Activated naive CD8-positive, alpha-beta T cell (primary cell): ENCODE results near the gene DNMT3B.

Source experiments
- H3K27ac Mint-ChIP-seq: one replicate; pipeline ENCODE4 v1.8.0; 2021; ENCODE audit warnings: mixed read lengths
- H3K27me3 Mint-ChIP-seq: one replicate; pipeline ENCODE4 v1.8.0; 2021; ENCODE audit warnings: mixed read lengths
- H3K36me3 Mint-ChIP-seq: one replicate; pipeline ENCODE4 v1.8.0; 2021; ENCODE audit warnings: mixed read lengths
- H3K4me1 Mint-ChIP-seq: one replicate; pipeline ENCODE4 v1.8.0; 2021; ENCODE audit warnings: low read depth, mixed read lengths
- H3K4me3 Mint-ChIP-seq: one replicate; pipeline ENCODE4 v1.8.0; 2021; ENCODE audit warnings: mild to moderate bottlenecking, mixed read lengths
- H3K9me3 Mint-ChIP-seq: one replicate; pipeline ENCODE4 v1.8.0; 2021; ENCODE audit warnings: low read depth, mixed read lengths

The DNMT3B gene

DNA sequence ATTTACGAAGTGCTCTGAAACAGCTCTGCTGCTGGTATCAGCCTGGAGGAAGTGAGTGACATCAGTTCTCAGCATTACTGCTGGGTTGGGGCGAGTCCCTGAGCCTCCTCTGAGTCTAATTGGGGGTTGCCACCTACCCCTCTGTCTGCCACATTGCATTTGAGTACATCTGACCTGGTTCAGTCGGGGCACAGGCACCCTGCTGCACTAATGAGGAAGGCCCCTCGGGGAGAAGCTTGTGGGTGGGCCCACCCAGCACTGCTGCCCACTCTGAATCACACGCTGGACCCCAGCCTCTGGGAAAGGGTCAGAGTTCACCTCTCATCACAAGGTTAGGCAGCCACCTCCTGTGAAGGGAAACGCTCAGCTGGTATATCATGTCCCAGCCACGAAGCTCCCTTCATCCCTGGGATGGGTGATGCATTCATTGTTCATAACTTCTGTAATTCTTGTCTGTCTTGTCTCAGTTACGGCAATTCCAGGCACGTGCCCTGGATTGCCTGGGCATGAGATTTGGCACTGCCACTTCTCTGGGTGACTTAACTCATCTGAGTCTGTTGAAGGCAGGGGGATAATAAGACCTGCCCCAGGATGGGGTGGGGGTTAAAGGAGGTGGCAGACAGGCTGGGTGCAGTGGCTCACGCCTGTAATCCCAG, 13.3 kb downstream of the DNMT3B start:
- Mint-ChIP-seq H3K4me1 (peaks cover 48% of the 10 kb centered on the region), H3K27me3 (no peaks in the 10 kb centered on the region), H3K27ac (no peak overlapping the region), H3K36me3 (no peaks in the 10 kb centered on the region), H3K4me3 (no peak overlapping the region), H3K9me3 (no peaks in the 10 kb centered on the region)

DNA sequence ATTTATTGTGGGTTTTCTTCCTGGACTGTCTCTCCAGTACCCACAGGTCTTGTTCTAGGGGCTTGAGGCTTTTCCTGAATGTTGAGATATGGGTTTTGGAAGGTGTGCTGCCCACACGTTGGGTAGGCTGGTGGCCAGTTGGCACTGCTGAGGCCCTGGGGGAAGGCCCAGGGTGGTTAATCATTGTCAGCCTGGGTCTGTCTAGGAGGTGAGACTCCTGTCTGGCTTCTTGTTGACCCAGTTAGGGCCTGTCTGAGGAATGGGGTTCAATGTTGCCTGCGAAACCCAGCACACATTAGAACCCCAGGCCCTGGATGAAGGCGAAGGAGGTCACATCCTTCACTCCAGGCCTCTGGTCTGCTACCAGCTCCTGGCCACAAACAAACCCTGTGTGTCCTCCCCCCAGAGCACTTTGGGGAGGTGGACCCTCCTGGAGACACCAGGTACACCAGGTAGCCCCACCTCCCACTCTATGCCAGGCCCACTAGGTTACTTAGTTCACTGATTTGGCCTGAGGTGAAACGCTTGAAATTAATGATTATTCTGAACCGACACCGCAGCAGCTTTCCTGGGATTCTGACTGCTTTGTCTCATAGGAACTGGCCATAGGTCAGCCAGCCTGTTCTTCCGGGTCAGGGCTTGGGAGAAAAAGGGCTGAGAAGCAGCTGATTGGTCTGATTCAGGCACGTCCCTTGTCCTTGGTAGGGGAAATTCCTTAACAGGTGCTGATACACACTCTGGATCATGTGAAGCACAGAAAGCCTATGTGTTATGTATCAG, 15.2 kb downstream of the DNMT3B start:
- Mint-ChIP-seq H3K9me3 (no peaks in the 10 kb centered on the region), H3K27me3 (no peaks in the 10 kb centered on the region), H3K36me3 (no peaks in the 10 kb centered on the region), H3K27ac (no peak overlapping the region), H3K4me3 (no peak overlapping the region), H3K4me1 (peaks cover 31% of the 10 kb centered on the region)

DNA sequence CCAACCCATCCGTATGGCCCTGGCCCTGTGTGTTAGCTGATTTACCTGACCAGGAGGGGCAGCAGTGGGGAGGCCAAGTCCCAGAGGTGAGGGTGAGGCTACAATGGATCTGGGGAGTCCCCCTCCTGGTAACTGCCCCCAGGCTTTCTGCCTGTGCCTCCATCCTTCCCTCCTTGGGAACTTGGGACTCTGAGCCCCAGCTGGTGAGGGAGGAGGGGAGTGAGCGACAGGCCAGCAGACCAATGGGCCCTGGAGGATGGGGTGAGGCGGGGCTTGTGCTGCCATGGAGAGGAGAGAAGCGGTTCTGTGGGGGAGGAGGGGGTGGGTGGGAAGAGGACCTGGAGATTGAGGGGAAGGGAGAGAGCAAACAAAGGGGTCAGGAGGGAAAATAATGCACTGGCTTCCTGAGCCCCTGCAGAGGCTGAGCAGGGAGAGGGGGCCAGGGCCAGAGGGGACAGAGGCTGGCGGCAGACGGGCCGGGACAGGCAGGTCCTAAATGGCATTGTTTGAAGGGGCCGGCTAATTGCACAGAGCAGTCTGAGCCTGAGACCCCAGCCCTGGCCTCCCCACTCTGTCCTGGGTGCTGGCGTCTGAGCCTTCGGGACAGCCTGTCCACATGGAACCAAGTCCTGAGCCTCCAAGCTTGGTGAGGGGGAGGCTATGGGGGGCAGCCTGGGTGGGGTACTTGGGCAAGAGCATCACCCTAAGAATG, 17.5 kb downstream of the DNMT3B start:
- Mint-ChIP-seq H3K9me3 (no peaks in the 10 kb centered on the region), H3K4me3 (no peak overlapping the region), H3K4me1 (peaks cover 22% of the 10 kb centered on the region), H3K27me3 (no peaks in the 10 kb centered on the region), H3K27ac (no peak overlapping the region), H3K36me3 (no peaks in the 10 kb centered on the region)

DNA sequence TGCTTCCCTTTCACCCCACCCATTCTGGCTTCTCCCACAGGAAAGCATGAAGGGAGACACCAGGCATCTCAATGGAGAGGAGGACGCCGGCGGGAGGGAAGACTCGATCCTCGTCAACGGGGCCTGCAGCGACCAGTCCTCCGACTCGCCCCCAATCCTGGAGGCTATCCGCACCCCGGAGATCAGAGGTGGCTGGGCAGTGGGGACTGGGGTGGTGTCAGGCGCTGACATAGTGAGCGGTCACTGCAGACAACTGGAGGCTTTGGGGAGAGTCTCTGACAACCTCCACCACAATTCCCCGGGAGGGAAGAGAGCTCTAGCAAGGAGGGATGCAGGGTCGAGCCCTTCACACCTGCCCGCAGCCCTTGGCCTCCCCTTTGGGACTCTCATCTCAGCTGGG, 18.1 kb downstream of the DNMT3B start:
- Mint-ChIP-seq H3K36me3 (no peaks in the 10 kb centered on the region), H3K9me3 (no peaks in the 10 kb centered on the region), H3K27ac (no peak overlapping the region), H3K4me3 (no peak overlapping the region), H3K4me1 (peaks cover 20% of the 10 kb centered on the region), H3K27me3 (no peaks in the 10 kb centered on the region)

GRCh38 chr20:32780749-32781655, 18.8 kb downstream of the DNMT3B start:
- no peaks in the 10 kb centered on the region for H3K27me3 Mint-ChIP-seq
- H3K9me3 Mint-ChIP-seq: no peaks in the 10 kb centered on the region
- no peaks in the 10 kb centered on the region for H3K36me3 Mint-ChIP-seq
- no peak overlapping the region for H3K4me3 Mint-ChIP-seq
- peaks cover 14% of the 10 kb centered on the region for H3K4me1 Mint-ChIP-seq
- no peak overlapping the region for H3K27ac Mint-ChIP-seq

GRCh38 chr20:32784369-32785080, 22.3 kb downstream of the DNMT3B start:
- Mint-ChIP-seq H3K27ac (no peak overlapping the region), H3K36me3 (no peaks in the 10 kb centered on the region), H3K4me3 (no peak overlapping the region), H3K9me3 (no peaks in the 10 kb centered on the region), H3K27me3 (no peaks in the 10 kb centered on the region), H3K4me1 (no peaks in the 10 kb centered on the region)

- H3K4me3 Mint-ChIP-seq: no peak overlapping the region
- no peaks in the 10 kb centered on the region for H3K27me3 Mint-ChIP-seq
- no peak overlapping the region for H3K27ac Mint-ChIP-seq
- no peaks in the 10 kb centered on the region for H3K36me3 Mint-ChIP-seq
- H3K4me1 Mint-ChIP-seq: peaks cover 4% of the 10 kb centered on the region
- H3K9me3 Mint-ChIP-seq: no peaks in the 10 kb centered on the region
These were observed 24.0 kb downstream of the DNMT3B start for GRCh38 chr20:32786059-32786760.

DNA sequence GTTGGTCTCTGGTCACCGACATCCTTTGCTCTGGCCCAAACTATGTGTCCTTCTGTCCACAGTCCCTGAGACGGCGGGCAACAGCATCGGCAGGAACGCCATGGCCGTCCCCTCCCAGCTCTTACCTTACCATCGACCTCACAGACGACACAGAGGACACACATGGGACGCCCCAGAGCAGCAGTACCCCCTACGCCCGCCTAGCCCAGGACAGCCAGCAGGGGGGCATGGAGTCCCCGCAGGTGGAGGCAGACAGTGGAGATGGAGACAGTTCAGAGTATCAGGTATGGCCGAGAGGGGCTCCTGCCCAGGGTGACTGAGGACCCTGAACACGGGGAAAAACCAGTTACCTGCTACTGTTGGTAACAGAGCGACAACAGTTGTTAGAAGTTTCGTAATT, 25.0 kb downstream of the DNMT3B start:
- Mint-ChIP-seq H3K27ac (no peak overlapping the region), H3K4me1 (peaks cover 14% of the 10 kb centered on the region), H3K27me3 (no peaks in the 10 kb centered on the region), H3K9me3 (no peaks in the 10 kb centered on the region), H3K36me3 (no peaks in the 10 kb centered on the region), H3K4me3 (no peak overlapping the region)

GRCh38 chr20:32789896-32790750, 27.9 kb downstream of the DNMT3B start:
- H3K27me3 Mint-ChIP-seq: no peaks in the 10 kb centered on the region
- H3K36me3 Mint-ChIP-seq: no peaks in the 10 kb centered on the region
- H3K9me3 Mint-ChIP-seq: no peaks in the 10 kb centered on the region
- peaks cover 38% of the 10 kb centered on the region for H3K4me1 Mint-ChIP-seq
- H3K4me3 Mint-ChIP-seq: no peak overlapping the region
- no peak overlapping the region for H3K27ac Mint-ChIP-seq

DNA sequence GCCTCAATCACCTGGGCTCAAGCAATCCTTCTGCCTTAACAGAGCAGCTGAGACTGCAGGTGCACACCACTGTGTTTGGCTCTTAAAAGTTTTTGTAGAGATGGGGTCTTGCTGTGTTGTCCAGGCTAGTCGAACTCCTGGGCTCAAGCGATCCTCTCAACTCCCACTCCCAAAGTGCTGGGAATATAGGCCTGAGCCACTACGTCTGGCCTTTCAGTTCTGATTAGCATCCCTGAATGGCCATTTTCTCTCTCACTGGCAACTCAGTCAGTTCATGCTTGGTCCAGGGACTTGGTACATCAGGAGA, 28.5 kb downstream of the DNMT3B start:
- Mint-ChIP-seq H3K4me3 (no peak overlapping the region), H3K27me3 (no peaks in the 10 kb centered on the region), H3K27ac (no peak overlapping the region), H3K36me3 (no peaks in the 10 kb centered on the region), H3K4me1 (peaks cover 43% of the 10 kb centered on the region), H3K9me3 (no peaks in the 10 kb centered on the region)

- H3K9me3 Mint-ChIP-seq: no peaks in the 10 kb centered on the region
- H3K27ac Mint-ChIP-seq: peak overlapping the region; percentile 28
- H3K4me1 Mint-ChIP-seq: peaks cover 59% of the 10 kb centered on the region
- H3K36me3 Mint-ChIP-seq: no peaks in the 10 kb centered on the region
- H3K4me3 Mint-ChIP-seq: no peak overlapping the region
- H3K27me3 Mint-ChIP-seq: no peaks in the 10 kb centered on the region
These were observed 30.1 kb downstream of the DNMT3B start for GRCh38 chr20:32792316-32792715.

DNA sequence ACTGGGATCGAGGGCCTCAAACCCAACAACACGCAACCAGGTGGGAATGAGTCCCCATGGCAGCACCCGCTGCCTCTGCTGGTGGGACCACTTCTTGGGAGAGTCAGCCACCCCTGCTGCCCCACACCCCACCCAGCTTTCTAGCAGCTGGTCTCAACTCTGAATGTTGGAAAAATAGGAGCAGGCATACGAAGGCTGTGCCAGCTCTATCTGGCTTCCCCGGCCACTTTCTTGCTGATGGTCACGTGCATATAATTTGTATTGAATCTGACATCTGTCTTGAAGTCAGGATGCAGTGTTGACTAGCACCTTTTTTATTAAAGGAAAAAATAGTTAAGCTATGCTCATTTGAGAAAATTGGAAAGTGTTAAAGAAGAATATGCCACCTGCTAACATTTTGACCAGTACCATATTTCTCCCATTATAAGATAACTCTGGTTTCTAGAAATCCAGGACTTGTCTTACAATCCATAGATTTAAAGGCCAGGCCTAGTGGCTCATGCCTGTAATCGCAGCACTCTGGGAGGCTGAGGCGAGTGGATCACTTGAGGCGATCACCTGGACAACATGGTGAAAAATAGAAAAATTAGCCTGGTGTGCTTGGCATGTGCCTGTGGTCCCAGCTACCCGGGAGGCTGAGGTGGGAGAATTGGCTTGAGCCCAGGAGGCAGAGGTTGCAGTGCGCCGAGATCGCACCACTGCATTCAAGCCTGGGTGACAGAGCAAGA, 30.7 kb downstream of the DNMT3B start:
- Mint-ChIP-seq H3K27me3 (no peaks in the 10 kb centered on the region), H3K9me3 (no peaks in the 10 kb centered on the region), H3K4me1 (peaks cover 60% of the 10 kb centered on the region), H3K36me3 (no peaks in the 10 kb centered on the region), H3K27ac (peak overlapping the region; percentile 51), H3K4me3 (peak overlapping the region; percentile 61)
